PC-9 (cell line): ENCODE data around the gene CDC37L1. TPM values are rescaled to one million over a fixed set of nuclear protein-coding genes. Genes with fewer than 3 reads are reported as not detected.

ENCODE experiments used
- BruUV-seq: library from RNA; stranded (reverse); fragments of 400-500 nt; replicated peaks from 2 replicates; lab custom pipeline; 2021; lab: Mats Ljungman, UMichigan
- CTCF ChIA-PET: fragments of 300-600 bp; sonication (Branson Sonifier 250); formaldehyde crosslinking; loops from one replicate; lab custom pipeline; 2022; ENCODE audit warnings: antibody characterized with exemption; lab: Charles Lee
- POLR2A ChIA-PET: fragments of 300-600 bp; sonication (Branson Sonifier 250); formaldehyde crosslinking; loops from one replicate; lab custom pipeline; 2022; ENCODE audit warnings: antibody characterized with exemption; ENCODE audit not compliant: unreplicated experiment; lab: Charles Lee
- DNase-seq, 2 experiments: peaks; one replicate each; pipeline versions ENCODE4 v3.0.0 to v3.0.0-alpha.2; 2015 to 2022; ENCODE audit warnings: mixed read lengths in 1 of 2
- H2AFZ ChIP-seq: fragments of 200-600 bp; sonication (generic); 2 replicates; pipeline ENCODE4 v1.8.1; 2017; ENCODE audit warnings: antibody characterized with exemption
- H3F3A ChIP-seq: fragments of 200-600 bp; sonication (generic); 2 replicates; pipeline ENCODE4 v1.8.1; 2017; ENCODE audit warnings: antibody characterized with exemption, mild to moderate bottlenecking, low read depth; ENCODE audit not compliant: insufficient read depth
- H3K27ac ChIP-seq: fragments of 200-600 bp; sonication (generic); 2 replicates; pipeline ENCODE4 v1.6.1; 2016; ENCODE audit warnings: mixed run types
- H3K27me3 ChIP-seq: fragments of 200-600 bp; sonication (generic); 2 replicates; pipeline ENCODE4 v1.6.1; 2016; ENCODE audit warnings: low read depth, mixed run types; ENCODE audit not compliant: insufficient read depth
- H3K36me3 ChIP-seq: fragments of 200-600 bp; sonication (generic); 2 replicates; pipeline ENCODE4 v1.6.1; 2016; ENCODE audit warnings: low read depth, mixed run types
- H3K4me1 ChIP-seq: fragments of 200-600 bp; sonication (generic); replicated peaks from 2 replicates; pipeline ENCODE4 v1.6.1; 2016; ENCODE audit warnings: mixed run types; ENCODE audit not compliant: insufficient read depth
- H3K4me2 ChIP-seq: fragments of 200-600 bp; sonication (generic); 2 replicates; pipeline ENCODE4 v1.6.1; 2017; ENCODE audit warnings: mixed run types
- H3K4me3 ChIP-seq: fragments of 200-600 bp; sonication (generic); 2 replicates; pipeline ENCODE4 v1.6.1; 2016; ENCODE audit warnings: mixed run types
- H3K79me2 ChIP-seq: fragments of 200-600 bp; sonication (generic); 2 replicates; pipeline ENCODE4 v1.6.1; 2017; ENCODE audit warnings: low read depth, mixed run types
- H3K9me2 ChIP-seq: fragments of 200-600 bp; sonication (generic); 2 replicates; pipeline ENCODE4 v1.8.1; 2017; ENCODE audit warnings: mild to moderate bottlenecking; ENCODE audit not compliant: insufficient read depth
- H3K9me3 ChIP-seq: fragments of 200-600 bp; sonication (generic); 2 replicates; pipeline ENCODE4 v1.8.1; 2016; ENCODE audit warnings: low read depth; ENCODE audit not compliant: insufficient read depth
- H4K20me1 ChIP-seq: fragments of 200-600 bp; sonication (generic); 2 replicates; pipeline ENCODE4 v1.8.1; 2017; ENCODE audit not compliant: insufficient read depth
- EZH2 ChIP-seq: fragments of 200-600 bp; sonication (generic); IDR thresholded peaks from 2 replicates; pipeline ENCODE4 v1.8.0; 2017; ENCODE audit warnings: antibody characterized with exemption, low read depth
- intact Hi-C: fragments of 100-400 bp; cut with micrococcal nuclease; formaldehyde crosslinking; loops from one replicate; pipeline ENCODE4 v1.10.0; 2022; ENCODE audit not compliant: unreplicated experiment
- total RNA-seq: library from RNA; stranded (reverse); gene quantifications from 2 replicates; pipeline ENCODE4 v1.2.3, GENCODE V29; 2021
- TF ChIP-seq, protein P1 (sequence below): fragments of 200-600 bp; sonication (generic); conservative IDR thresholded peaks from 2 replicates; pipeline ENCODE4 v1.6.1; 2017; ENCODE audit warnings: mixed run types, antibody characterized with exemption, mild to moderate bottlenecking, moderate library complexity

The CDC37L1 gene
- total RNA-seq, 1 experiment from 2014 or later, result 6.7 TPM

DNA sequence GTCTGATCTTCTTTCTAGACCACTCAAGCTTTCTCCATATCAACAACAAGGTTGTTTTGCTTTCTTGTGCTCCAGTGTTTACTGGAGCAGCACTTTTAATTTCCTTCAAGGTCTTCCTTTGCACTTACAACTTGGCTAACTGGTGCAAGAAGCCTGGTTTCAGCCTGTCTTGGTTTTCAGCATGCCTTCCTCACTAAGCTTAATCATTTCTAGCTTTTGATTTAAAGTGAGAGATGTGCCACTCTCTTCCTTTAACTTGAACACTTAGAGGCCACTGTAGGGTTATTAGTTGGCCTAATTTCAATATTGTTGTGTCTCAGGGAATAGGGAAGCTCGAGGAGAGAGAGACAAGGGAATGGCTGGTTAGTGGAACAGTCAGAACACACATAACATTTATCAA lies 48.2 kb downstream of the CDC37L1 start:
- Histone ChIP-seq H3K27ac (no peak overlapping the region), H3K36me3 (no peaks in the 10 kb centered on the region; the same call in 1 of the 2 replicates), H3K4me3 (no peak overlapping the region), H3K79me2 (peaks cover 12% of the 10 kb centered on the region), H3K27me3 (no peaks in the 10 kb centered on the region), H4K20me1 (no peaks in the 10 kb centered on the region; the same call in 1 of the 2 replicates), H3K4me1 (no peaks in the 10 kb centered on the region), H3K9me3 (no peaks in the 10 kb centered on the region), H3K9me2 (no peaks in the 10 kb centered on the region), H3F3A (no peaks in the 10 kb centered on the region), H2AFZ (no peak overlapping the region), H3K4me2 (no peak overlapping the region)
- no peak for DNase-seq
- TF ChIP-seq, protein P1, sequence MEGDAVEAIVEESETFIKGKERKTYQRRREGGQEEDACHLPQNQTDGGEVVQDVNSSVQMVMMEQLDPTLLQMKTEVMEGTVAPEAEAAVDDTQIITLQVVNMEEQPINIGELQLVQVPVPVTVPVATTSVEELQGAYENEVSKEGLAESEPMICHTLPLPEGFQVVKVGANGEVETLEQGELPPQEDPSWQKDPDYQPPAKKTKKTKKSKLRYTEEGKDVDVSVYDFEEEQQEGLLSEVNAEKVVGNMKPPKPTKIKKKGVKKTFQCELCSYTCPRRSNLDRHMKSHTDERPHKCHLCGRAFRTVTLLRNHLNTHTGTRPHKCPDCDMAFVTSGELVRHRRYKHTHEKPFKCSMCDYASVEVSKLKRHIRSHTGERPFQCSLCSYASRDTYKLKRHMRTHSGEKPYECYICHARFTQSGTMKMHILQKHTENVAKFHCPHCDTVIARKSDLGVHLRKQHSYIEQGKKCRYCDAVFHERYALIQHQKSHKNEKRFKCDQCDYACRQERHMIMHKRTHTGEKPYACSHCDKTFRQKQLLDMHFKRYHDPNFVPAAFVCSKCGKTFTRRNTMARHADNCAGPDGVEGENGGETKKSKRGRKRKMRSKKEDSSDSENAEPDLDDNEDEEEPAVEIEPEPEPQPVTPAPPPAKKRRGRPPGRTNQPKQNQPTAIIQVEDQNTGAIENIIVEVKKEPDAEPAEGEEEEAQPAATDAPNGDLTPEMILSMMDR, result no peak
- TF ChIP-seq EZH2, result no peak
- intact Hi-C loops, result no loop called here
- BruUV-seq, result no TSS peak
- CTCF ChIA-PET, result no interaction called here
- POLR2A ChIA-PET, result no interaction called here

DNA sequence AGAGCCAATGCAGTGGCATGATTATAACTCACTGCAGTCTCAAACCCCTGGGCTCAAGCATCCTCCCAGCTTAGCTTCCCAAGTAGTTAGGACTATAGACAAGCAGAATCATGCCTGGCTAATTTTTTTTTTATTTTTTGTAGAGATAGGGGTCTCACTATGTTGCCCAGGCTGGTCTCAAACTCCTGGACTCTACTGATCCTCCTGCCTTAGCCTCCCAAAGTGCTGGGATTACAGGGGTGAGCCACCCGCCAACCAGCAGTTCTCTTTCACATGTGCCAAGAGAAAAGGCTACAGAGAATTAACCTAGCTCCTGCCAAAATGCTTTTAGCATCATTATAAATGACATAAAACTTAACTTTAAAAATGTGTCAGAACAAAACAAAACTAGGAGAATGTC lies 53.5 kb downstream of the CDC37L1 start:
- Histone ChIP-seq H3K79me2 (peaks cover 37% of the 10 kb centered on the region), H3K36me3 (0 out of 2 replicates have a peak, but pooled peaks cover 5% of the 10 kb centered on the region), H3K27ac (no peak overlapping the region), H3K9me3 (no peaks in the 10 kb centered on the region), H4K20me1 (no peaks in the 10 kb centered on the region; the same call in 1 of the 2 replicates), H3K4me1 (peaks cover 3% of the 10 kb centered on the region; the same call in 1 of the 2 replicates), H3K4me3 (no peak overlapping the region), H3K9me2 (no peaks in the 10 kb centered on the region), H3K4me2 (no peak overlapping the region), H2AFZ (no peak overlapping the region), H3K27me3 (no peaks in the 10 kb centered on the region), H3F3A (no peaks in the 10 kb centered on the region)
- no TSS peak for BruUV-seq
- ChIA-PET CTCF (no interaction called here), POLR2A (no interaction called here)
- TF ChIP-seq, protein P1, result no peak
- TF ChIP-seq EZH2, result no peak
- intact Hi-C loops, result no loop called here
- DNase-seq, result no peak

DNA sequence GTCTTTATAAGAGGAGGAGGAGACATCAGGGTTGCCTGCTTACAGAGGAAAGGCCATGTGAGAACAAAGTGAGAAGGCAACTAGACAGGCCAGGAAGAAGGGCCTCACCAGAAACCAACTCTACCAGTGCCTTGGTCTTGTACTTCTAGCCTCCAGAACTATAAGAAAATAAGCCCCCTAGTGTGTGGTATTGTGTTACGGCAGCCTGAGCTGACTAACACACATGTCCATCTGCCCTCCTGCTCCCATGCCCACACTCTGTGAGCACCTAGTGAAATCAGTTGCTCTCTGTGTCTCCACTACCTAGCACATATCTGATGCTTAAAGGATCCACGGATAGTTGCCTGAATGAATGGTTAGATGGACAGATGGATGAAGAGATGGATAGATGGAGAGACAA lies 54.8 kb downstream of the CDC37L1 start:
- no peaks in the 10 kb centered on the region for H3F3A ChIP-seq
- no peaks in the 10 kb centered on the region for H3K27me3 ChIP-seq
- no TSS peak for BruUV-seq
- peaks cover 15% of the 10 kb centered on the region for H3K4me1 ChIP-seq
- H3K4me3 ChIP-seq, result no peak overlapping the region
- no peak overlapping the region for H3K27ac ChIP-seq
- POLR2A ChIA-PET, result no interaction called here
- peaks cover 49% of the 10 kb centered on the region for H3K79me2 ChIP-seq
- no peak overlapping the region for H2AFZ ChIP-seq
- H3K9me2 ChIP-seq, result no peaks in the 10 kb centered on the region
- no peak for TF ChIP-seq EZH2
- TF ChIP-seq, protein P1, result no peak
- intact Hi-C loops, result no loop called here
- H3K9me3 ChIP-seq, result no peaks in the 10 kb centered on the region
- CTCF ChIA-PET, result no interaction called here
- DNase-seq, result no peak
- H3K4me2 ChIP-seq, result no peak overlapping the region
- H3K36me3 ChIP-seq, result 0 out of 2 replicates have a peak, but pooled peaks cover 5% of the 10 kb centered on the region
- H4K20me1 ChIP-seq, result no peaks in the 10 kb centered on the region; the same call in 1 of the 2 replicates
